ENCODE data around the gene RPS6KA3.
"Not testable (repeated sequence)": the region's sequence is repeated elsewhere in the genome, so short reads cannot be mapped to it uniquely, and the experiment has no call there.

RPS6KA3 gene

GRCh38 chrX:20265221-20265725, 1.4 kb downstream of the RPS6KA3 start:
- DNase-seq = peak; percentile 54

DNA sequence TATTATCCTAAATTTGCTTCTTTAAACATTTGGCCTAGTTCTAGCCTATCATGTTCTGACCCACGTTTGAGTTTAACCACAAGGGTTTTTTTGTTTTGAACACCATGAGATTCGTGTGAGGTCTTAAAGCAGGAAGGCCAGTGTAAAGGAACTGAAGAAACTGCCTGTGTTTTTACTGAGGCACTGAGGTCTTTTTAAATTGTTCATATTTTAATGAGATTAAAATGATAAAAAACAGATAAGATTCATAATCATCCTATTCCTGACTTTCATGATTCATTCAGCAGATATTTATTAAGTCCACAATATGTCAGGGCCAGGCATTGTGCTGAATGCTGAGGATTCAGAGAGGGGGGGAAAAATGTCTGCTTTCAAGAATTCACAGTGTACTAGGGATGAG, 3.2 kb downstream of the RPS6KA3 start:
- peak; percentile 54 for DNase-seq

- DNase-seq = no peak
Observed at GRCh38 chrX:20260885-20261284, 5.8 kb downstream of the RPS6KA3 start.

DNA sequence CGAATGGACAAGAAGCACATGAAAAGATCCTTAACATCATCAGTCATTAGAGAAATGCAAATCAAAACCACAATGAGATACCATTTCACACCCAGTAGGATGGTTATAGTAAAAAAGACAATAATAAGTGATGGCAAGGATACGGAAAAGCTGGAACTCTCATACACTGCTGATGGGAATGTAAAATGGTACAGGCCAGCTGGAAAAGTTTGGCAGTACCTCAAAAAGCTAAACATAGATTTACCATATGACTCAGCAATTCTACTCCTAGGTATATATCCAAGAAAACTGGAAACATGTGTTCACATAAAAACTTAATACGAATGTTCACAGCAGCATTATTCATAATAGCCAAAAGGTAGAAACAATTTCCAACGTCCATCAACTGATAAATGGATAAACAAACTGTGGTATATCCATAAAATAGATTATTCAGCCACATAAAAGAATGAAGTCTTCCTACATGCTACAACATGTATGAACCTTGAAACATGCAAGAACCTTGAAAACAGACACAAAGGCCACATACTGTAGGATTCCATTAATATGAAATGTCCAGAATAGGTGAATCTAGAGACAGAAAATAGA, 11.9 kb downstream of the RPS6KA3 start:
- DNase-seq = peak; percentile 51

- no peak for DNase-seq
Observed at GRCh38 chrX:20253232-20253543, 13.5 kb downstream of the RPS6KA3 start.

- DNase-seq = peak; percentile 47
Observed at GRCh38 chrX:20252381-20253231, 14.1 kb downstream of the RPS6KA3 start.

- no peak for DNase-seq
Observed at GRCh38 chrX:20251691-20252090, 15.0 kb downstream of the RPS6KA3 start.

DNA sequence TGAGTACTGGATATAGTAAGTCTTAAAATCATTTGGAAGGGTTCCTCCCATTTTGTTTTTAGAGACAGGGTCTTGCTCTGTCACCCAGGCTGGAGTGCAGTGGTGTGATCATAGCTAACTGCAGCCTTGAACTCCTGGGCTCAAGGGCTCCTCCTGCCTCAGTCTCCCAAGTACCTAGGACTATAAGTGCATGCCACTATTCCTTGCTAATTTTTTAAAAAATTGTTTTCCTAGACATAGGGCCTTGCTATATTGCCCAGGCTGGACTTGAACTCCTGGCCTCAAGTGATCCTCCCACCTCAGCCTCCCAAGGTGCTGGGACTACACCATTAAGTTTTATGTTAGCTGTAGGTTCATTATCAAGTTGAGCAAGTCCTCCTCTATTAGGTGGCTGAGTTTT, 16.6 kb downstream of the RPS6KA3 start:
- not testable (repeated sequence) for DNase-seq

DNA sequence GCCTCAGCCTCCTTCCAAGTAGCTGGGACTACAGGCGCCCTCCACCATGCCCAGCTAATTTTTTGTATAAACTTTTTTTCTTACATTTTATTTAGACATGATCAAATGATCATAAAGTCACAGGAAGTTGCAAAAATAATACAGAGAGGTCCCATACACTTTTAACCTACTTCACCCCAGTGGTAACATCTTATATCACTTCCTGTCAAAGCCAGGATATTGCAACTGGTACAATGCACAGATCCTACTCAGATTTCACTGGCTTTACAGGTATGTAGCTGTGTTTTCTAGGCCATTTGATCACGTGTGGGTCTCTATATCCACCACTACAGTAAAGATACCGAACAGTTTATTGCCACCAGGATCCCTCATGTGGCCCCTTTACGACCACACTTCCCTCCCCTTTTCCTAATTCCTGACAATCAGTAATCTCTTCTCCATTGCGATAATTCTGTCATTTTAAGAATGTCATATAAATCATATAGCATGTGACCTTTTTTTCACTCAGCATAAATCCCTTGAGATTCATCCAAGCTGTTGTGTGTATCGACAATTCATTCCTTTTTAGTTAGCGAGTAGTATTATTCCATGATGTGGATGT, 18.0 kb downstream of the RPS6KA3 start:
- no peak for DNase-seq

DNA sequence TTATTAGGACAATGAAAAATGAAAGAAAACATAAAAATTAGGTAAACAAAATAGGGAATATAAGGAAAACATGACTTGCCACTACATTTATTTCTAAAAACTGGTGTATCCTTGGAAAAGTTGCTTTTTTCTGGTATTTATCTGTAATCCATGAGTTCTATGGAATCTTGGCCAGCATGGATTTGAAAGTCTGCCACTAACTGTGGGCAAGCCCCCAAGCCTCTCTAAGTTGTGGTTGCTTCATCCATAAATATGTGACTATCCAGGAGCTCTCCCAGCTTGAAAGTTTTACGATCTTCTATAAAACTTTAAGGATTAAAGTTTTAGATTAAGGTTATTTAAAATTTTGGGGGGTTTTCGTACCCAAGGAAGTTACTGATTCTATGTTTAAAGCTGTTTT, 21.8 kb downstream of the RPS6KA3 start:
- DNase-seq = peak; percentile 26

- DNase-seq = no peak
Observed at GRCh38 chrX:20240201-20240600, 26.5 kb downstream of the RPS6KA3 start.

DNA sequence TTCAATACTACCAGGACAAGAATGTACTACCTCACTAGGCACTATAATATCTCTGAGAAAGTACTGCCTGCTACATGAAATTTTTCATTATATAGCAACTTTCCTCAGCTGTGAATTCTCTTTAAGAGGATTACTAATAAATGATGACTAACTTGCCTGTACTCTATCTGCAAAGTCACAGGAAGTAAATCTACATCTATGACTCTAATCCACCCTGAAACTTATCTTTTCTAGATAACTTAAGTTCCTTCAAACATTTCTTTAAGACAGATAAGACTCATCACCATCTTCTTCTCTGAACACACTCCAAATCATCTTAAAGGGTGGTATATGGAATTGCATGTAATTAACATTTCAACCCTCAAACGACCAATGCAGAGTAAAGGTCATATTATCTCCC, 28.8 kb downstream of the RPS6KA3 start:
- DNase-seq = no peak

GRCh38 chrX:20235755-20236154, 31.0 kb downstream of the RPS6KA3 start:
- DNase-seq = no peak

DNA sequence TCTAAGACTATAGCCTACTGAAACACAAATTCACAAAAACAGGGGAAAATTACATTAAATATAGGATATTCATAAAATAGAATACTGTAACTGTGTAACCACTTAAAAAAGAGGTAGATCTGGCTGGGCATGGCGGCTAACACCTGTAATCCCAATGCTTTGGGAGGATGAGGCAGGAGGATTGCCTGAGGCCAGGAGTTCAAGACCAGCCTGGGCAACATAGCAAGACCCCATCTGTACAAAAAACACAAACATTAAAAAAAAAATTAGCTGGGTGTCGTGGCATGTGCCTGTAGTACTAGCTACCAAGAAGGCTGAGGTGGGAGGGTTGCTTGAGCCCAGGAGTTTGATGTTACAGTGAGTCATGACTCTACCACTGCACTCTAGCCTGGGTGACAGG, 33.4 kb downstream of the RPS6KA3 start:
- no peak for DNase-seq

DNA sequence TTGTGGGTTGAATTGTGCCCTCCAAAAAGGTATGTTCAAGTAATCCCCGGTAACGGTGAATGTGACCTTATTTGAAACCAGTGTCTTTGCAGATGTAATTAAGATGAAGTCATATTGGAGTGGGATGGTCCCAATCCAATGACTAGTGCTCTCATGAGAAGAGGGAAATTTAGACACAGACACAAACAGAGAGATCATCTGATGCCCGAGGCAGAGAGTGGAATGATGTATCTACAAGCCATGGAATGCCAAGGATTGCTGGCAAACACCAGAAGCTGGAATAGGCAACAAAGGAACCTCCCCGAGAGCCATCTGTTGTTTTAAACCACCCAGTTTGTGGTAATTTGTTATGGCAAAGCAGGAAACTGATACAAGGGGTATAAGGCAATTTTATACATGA, 35.1 kb downstream of the RPS6KA3 start:
- no peak for DNase-seq

- DNase-seq = no peak
Observed at GRCh38 chrX:20230406-20230805, 36.3 kb downstream of the RPS6KA3 start.

DNA sequence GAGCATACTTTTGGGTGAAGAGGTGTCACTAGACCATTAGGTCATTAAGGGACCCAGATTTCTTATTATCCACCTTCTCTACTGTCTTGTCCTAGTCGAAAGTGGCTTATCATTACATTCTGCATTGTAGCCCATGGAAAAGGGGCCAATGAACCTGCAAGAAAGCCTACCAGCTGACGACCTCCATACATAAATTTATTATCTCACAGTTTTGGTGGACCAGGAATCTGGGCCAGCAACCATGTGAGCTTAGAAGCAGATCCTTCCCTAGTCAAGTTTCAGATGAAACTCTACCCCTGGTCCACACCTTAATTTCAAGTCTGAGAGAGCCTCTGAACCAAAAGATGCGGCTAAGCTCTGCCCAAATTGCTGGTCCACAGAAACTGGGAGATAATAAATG, 37.6 kb downstream of the RPS6KA3 start:
- no peak for DNase-seq

DNA sequence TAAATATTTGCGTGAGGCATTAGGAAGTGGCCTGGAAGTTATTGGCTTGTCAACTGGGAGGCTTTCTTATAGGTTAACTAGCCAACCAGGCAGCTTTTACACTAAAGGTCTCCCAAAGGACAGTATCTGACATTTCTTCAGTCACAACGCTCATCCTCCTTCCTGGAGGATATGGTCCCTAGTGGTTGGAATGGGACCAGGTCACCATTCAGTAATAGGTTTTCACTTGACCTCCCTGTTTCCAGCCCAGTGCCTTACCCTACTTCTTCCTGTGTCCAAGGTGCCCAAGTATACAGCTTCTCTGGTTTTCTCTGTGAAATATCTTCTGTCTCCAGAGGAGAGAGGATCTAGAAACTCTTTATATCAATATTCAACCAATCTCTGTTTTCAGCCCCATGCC, 38.5 kb downstream of the RPS6KA3 start:
- no peak for DNase-seq

- no peak for DNase-seq
Observed at GRCh38 chrX:20227116-20227515, 39.6 kb downstream of the RPS6KA3 start.

GRCh38 chrX:20225488-20225833, 41.2 kb downstream of the RPS6KA3 start:
- no peak for DNase-seq

DNA sequence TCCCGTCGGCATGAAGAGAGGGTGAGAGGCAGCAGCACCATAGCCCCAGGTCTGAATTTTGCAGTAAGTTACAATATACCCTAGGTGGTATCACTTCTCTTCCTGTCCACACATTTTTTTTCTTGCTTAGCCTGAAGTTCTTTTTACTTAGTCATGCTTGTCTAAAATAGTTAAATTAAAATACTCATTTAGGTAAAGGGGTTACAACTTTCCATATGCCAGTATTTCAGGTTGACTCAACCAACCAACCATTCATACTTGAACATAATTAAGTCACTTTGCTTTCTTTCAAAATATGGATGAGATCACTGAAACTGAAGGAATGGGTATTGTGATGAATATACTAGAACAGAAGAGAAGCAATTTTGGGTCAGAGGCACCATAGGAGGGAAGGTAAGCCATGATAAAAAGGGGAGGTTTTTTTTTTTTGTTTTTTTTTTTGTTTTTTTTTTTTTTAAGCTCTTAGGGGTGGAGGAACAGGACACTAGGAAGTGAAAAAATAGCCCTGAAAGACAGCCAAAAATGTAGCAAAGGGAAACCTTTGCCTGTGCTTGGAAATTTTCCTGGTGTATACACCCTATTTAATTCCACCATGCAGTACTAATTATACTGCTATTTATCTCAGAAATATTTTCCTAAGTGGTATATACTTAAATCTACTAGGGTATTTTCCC, 41.8 kb downstream of the RPS6KA3 start:
- peak; percentile 13 for DNase-seq

GRCh38 chrX:20221902-20222301, 44.8 kb downstream of the RPS6KA3 start:
- DNase-seq = peak; percentile 8

DNA sequence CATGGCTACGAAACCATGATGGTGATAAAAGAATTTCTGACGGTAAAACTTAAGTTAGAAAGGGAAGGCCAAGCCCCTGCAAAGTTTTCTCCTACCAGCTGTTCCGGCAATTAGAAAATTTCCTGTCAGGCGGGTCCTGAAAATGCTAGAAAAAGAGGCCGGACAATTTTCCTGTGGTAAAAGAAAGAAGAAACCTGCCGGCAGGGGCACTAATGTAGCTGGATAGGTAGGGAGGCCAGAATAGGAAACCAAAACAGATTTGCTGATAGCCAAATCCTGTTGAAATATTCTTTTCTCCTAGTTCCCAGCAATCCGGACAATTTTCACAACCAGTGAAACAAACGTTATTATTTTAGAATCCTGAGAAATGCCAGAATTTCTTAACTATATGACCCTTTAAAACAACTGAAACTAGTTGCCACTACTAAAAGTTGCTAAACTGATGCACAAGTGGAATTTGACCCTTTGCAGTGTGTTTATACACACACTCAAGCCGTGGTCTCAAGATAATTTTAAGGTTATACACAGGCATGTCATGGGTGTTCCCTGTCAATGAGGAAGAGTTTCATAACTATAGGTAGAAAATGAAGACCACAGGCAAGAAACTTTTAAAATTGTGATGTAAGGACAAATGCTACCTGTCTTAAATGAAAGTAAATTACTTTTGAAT, 47.7 kb downstream of the RPS6KA3 start:
- no peak for DNase-seq
